Measurements from ENCODE around the gene DHFR2.

DHFR2 gene

GRCh38 chr3:94076055-94076454 lies 13.3 kb upstream of the DHFR2 start:
- H3K9me3 ChIP-seq (ENCODE audit: control insufficient read depth, insufficient read depth, low read depth, low read length), result no peaks in the 10 kb centered on the region
- CTCF ChIA-PET, result no interaction called here
- H3K27ac ChIP-seq (ENCODE audit: extremely low read depth, low read depth, low read length), result no peak overlapping the region
- POLR2A ChIA-PET, result no interaction called here
- no peak overlapping the region for H3K4me3 ChIP-seq (ENCODE audit: low read depth, low read length)
- no peaks in the 10 kb centered on the region for H3K4me1 ChIP-seq (ENCODE audit: control insufficient read depth, insufficient read depth, low read length)
- TF ChIP-seq ZNF350 (tag by site-specific recombination; IDR thresholded peaks at IDR 0.05), result no peak
- TF ChIP-seq PRDM2 (tag by site-specific recombination; IDR thresholded peaks at IDR 0.05; ENCODE audit: borderline replicate concordance), result no peak
- TF ChIP-seq ZNF324 (tag by site-specific recombination; IDR thresholded peaks at IDR 0.05), result no peak
- no peak for TF ChIP-seq ZNF449 (tag by site-specific recombination; IDR thresholded peaks at IDR 0.05)
- TF ChIP-seq ZNF335 (tag by site-specific recombination; conservative IDR thresholded peaks at IDR 0.05), result no peak
- no peak for TF ChIP-seq ZNF629 (tag by site-specific recombination; IDR thresholded peaks at IDR 0.05)
- TF ChIP-seq ZNF10 (tag by site-specific recombination; IDR thresholded peaks at IDR 0.05), result no peak
- TF ChIP-seq ZNF580 (tag by site-specific recombination; IDR thresholded peaks at IDR 0.05), result no peak
- no peak for TF ChIP-seq ZBTB49 (tag by site-specific recombination; IDR thresholded peaks at IDR 0.05; ENCODE audit: low read depth)
- no peak for TF ChIP-seq REST (tag by site-specific recombination; IDR thresholded peaks at IDR 0.05)
- TF ChIP-seq ZNF654 (tag by site-specific recombination; IDR thresholded peaks at IDR 0.05; ENCODE audit: low read depth), result no peak
- no peak for TF ChIP-seq GLIS2 (tag by site-specific recombination; IDR thresholded peaks at IDR 0.05)
- TF ChIP-seq KLF8 (tag by site-specific recombination; IDR thresholded peaks at IDR 0.05), result no peak
- peaks cover 0 to 21% of the 10 kb centered on the region in 2 experiments; a peak in 1 of 3 replicates for H3K36me3 ChIP-seq (ENCODE audit: control insufficient read depth in 2 of 2, insufficient read depth in 1 of 2, low read length in 2 of 2)

Measured in HEK293 (cell line).